Fibroblast of skin of abdomen (primary cell): ENCODE results near the gene MAPK8IP3.
A peak's percentile ranks its signal among the peaks of the same experiment; 100 is the strongest.
"Not testable (repeated sequence)": the region's sequence is repeated elsewhere in the genome, so short reads cannot be mapped to it uniquely, and the experiment has no call there.

Experiments
- DNase-seq: peaks from one replicate; pipeline ENCODE4 v3.0.0-alpha.2; 2013

MAPK8IP3 gene

GRCh38 chr16:1788095-1788707, 82.2 kb downstream of the MAPK8IP3 start:
- no peak for DNase-seq

- DNase-seq: no peak
These were observed 82.7 kb downstream of the MAPK8IP3 start for GRCh38 chr16:1788708-1789100.

- no peak for DNase-seq
These were observed 83.6 kb downstream of the MAPK8IP3 start for GRCh38 chr16:1789643-1790045.

- no peak for DNase-seq
These were observed 84.2 kb downstream of the MAPK8IP3 start for GRCh38 chr16:1790261-1790610.

DNA sequence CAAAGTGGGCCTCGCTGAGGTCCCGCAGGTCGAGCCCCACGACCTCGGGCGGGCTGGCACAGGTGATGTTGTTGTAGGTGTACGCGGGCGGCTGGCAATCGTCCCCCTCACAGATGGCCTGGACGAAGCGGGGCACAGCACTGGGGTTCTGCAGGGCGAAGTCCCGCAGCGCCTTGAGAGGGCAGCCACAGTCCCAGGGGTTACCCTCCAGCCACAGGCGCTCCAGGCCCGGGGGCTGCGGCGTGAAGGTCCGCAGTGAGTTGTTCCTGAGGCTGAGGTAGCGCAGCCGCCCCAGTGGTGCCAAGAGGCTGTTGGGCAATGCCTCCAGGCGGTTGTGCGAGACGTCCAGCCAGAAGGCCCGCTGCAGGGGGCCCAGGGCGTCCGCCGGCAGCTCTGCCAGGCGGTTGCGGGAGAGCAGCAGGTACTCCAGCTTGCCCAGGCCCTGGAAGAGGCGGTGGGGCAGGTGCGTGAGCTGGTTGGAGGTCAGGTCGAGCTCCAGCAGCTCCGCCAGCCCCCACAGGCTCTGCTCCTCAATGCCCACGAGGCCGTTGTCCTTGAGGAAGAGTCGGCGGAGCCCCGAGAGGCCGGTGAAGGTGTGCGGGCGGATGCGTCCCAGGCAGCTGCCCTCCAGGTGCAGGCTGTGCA, 84.7 kb downstream of the MAPK8IP3 start:
- DNase-seq: no peak

DNA sequence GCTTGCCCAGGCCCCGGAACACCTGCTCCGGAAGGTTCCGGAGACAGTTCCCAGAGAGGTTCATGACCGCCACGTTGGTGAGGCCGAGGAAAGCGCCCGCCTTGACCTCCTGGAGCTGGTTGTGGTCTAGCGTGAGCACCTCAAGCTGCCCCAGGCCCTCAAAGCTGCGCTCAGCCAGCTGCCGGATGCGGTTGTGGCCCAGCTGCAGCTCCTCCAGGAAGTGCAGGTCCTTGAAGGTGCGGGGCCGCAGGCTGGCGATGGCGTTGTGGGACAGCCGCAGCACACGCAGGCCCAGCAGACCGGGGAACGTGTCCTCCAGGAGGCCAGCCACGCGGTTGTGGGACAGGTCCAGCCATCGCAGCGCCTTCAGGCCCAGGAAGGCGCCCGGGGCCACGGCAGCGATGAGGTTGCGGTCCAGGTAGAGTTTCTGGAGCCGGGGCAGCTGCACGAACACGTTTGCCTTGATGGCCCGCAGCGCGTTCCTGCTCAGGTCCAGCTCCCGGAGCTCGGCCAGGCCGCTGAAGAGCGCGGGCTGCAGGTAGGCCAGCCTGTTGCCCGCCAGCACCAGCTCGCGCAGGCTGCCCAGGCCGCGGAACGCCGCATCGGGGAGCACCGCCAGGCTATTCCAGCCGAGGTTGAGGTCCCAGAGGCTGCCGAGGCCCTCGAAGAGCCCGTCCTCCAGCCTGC, 85.4 kb downstream of the MAPK8IP3 start:
- no peak for DNase-seq

GRCh38 chr16:1791943-1792812, 86.2 kb downstream of the MAPK8IP3 start:
- DNase-seq: no peak

DNA sequence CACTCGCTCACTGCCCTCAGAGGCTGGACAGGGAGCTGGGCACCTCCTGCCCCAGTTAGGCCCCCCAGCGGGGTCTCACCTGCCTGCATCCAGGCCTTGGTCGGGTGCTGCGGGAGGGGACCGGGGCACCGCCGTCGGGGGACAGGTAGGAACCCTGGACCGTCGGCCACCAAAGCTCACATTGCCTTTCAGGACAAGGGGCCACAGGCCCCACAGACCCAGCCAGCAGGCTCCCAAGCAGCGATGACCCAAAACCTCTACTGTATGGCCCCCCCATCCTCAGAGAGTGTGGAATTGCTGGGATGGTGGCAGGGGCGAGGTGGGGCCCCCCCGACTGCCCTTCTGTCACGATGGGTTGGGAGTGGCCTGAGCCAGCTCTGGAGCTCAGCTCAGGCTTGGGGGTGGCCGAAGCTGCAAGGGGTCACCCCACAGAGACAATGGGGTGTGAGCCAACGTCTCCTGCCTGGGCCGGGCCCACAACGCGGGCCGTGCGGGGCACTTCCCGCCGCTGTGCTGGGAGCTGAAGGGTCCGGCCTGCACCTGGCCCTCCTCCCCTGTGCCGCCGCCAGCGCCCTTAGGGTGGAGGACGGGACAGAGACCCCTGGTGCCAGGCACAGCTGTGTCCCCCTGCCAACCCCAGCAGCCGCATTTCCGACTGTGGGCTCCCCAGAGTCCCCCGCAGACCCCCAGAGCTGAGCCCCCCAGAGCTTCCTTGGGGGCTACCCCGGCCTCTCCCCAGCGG, 87.0 kb downstream of the MAPK8IP3 start:
- DNase-seq: no peak

DNA sequence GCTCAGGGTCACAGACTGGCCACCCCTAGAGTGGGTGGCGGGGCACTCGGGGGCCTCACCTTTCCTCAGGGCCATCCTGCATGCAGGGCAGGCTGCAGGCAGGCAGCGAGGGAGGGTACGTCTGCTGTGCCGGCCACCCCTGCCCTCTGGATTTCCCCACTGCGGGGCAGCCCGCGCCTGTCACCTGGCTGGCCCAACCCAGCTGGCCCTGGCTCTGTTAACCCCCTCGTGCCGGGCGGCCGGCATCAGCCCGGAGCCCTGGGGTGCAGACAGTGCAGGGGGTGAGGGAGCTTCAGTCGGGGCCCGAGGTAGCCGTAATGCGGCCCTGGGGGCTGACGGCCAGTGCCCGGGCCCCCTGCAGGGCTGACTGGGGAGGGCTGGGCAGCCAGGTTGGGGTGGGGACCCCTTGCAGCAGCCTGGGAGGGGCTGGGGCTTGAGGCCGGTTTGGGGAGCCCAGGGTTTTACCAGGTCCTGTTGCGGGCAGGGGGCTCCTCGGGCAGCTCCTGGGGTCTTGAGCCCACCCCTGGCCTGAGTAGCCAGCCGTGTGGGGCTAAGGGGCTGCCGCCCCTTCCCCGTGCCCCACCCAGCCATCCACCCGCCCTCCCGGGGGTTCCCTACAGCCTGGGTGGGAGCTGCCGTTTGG, 87.7 kb downstream of the MAPK8IP3 start, which contains the start of gene IGFALS:
Gene IGFALS (minus strand): TSS at position 128 of the 643 bp plus-strand sequence. CDS start 53 bp downstream, at position 75.
- DNase-seq: no peak

- DNase-seq: no peak
These were observed 88.4 kb downstream of the MAPK8IP3 start for GRCh38 chr16:1794221-1794871.

DNA sequence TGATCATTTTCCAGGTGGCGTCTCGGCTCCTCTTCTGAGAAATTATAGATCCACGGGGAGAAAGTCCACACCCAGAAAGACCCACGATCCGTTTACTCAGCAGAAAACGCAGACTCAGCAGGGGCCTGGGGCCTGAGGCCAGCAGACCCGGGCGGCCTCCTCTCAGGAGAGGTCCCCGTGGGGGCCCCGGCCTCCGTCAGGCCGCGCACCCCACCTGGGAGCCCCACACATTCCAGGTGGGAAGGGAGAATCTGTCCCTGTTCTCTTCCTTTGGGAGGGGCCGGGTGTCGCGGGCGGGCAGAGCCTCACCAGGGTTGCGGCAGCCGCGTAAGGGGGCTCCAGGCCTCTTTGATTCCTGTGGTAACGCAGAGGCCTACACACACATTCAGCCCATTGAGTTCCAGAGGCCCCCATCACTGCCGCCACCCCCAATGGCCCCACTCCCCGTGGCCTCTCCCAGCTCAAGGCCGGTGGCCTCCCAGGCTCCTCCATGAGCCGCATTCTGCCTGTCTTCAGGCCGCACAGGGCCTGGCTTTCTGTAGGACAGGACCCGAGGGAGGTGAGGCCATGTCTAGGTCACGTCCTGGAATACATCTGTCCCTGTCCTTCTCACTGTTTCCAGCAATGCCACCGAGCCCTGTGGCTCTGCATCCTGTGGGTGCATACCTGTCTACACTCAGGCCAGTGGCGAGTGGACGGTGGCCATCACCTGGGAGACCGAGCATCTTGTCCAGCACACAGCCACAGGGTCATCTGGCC, 89.1 kb downstream of the MAPK8IP3 start:
- DNase-seq: no peak

GRCh38 chr16:1799263-1799662, 93.3 kb downstream of the MAPK8IP3 start:
- DNase-seq: not testable (repeated sequence)

- DNase-seq: no peak
These were observed 94.7 kb downstream of the MAPK8IP3 start for GRCh38 chr16:1800701-1801100.

DNA sequence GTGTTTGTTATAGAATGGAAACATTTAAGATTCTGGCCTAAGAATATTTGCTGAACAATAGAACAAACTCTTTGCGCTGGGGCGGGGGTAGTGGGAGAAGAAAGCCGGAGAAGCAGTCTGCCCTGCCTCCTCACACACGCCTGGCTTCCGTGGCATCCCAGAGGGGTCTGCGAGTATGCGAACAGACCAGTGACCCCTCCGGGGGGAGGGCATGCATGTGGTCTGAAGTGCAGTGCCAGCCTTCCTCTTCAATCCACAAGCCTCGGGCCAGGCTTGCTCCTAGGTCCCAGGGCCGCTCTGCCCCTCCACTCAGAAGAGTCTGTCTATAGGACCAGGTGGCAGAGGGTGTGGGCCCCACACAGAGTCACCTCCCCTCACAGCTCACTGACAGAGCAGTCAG, 101.6 kb downstream of the MAPK8IP3 start:
- no peak for DNase-seq

DNA sequence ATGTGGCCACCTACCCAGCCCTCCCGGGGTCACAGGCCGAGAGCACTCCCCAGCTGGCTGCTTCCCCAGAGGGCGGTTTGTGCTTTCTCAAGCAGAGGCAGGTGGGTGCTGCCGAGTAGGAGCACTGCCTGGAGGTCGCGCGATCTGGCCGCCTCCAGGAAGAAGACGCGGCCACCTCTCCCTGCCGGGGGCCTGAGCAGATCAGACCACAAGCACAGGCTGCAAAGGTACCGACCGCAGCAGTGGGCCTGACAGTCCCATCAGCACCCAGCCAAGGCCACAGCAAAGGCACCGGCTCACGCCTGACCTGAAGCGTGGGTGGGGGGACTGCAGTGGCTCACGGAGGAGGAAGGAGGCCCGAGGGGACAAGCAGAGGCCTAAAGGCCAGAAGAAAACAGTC, 102.7 kb downstream of the MAPK8IP3 start:
- no peak for DNase-seq

DNA sequence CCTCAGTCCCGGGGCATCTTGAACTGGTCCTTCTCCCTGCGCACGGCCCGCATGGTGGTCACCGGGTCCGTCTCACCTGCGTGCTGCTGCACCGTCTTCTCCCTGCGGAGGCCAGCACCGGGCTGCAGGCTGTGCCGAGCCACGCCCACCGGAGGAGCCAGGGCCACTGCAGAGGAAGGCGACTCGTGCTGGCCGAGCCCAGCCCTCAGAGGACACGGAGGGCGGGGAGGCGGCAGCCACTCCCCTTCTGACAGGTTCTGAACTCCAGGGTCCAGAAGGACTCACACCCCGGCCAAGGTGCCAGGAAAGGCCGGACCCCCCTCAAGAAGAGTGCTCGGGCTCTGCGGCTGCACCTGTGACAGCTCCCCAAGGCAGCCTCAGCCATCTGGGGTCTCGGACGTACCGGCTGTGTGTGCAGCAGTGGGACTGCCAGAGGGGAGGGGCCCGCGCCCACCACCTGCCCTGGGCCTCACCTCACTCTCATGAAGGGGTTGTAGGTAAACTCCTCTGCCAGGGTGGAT, 103.3 kb downstream of the MAPK8IP3 start:
- DNase-seq: no peak

DNA sequence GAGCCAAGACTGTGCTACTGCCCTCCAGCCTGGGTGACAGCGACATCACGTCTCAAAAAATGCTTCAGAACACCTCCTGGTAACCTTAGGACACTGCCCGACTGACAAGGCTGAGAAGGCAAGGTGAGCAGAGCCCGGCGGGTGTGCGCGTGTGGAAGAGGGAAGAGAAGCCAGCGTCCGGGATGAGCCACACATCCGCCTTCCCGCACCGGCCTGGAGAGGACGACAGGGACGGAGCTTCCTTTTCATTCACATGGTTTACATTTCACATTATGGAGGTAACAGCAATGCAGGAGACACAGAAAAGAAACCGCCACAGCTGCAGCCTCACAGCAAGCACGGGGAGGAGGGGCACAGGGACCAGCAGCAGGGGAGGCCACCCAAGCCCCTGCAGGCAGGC, 104.1 kb downstream of the MAPK8IP3 start:
- DNase-seq: no peak

- no peak for DNase-seq
These were observed 104.5 kb downstream of the MAPK8IP3 start for GRCh38 chr16:1810536-1810935.

DNA sequence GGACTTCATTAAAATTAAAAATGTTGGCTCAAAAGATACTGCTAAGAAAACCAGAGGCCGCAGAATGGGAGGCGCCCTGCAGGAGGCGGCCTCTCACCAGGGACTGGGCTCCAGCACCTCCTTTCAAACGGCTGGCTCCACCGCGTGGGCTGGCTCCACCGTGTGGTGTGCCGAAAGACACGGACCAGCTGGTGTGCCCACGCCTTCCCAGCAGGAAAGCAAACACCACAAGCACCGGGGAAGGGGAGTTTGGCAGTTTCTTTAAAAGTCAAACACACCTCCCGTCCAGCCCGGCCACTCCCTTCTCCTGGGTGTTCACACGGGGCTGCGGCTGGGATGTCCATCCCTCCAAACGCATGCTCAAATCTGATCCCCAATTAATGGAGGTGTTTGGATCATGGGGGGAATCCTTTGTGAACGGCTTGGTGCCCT, 106.8 kb downstream of the MAPK8IP3 start:
- DNase-seq: peak; percentile 48

- DNase-seq: no peak
These were observed 109.5 kb downstream of the MAPK8IP3 start for GRCh38 chr16:1815461-1815860.
